GM23338 (cell line): ENCODE results near the gene MAGEA1.

Experiments used
- CREB1 ChIP-seq: fragments of 250-450 bp; sonication (Bioruptor Pico); IDR thresholded peaks from 2 replicates; pipeline ENCODE4 v1.5.0; 2020; ENCODE audit warnings: low read depth, mild to moderate bottlenecking, moderate library complexity
- EZH2 ChIP-seq: fragments of 200-600 bp; sonication (generic); IDR thresholded peaks from one replicate; pipeline ENCODE4 v1.8.0; 2017; ENCODE audit warnings: antibody characterized with exemption, mild to moderate bottlenecking, low read depth; ENCODE audit not compliant: unreplicated experiment
- EZH2phosphoT487 ChIP-seq: fragments of 200-600 bp; sonication (generic); IDR thresholded peaks from one replicate; pipeline ENCODE4 v1.8.1; 2018; ENCODE audit warnings: antibody characterized with exemption; ENCODE audit not compliant: unreplicated experiment
- JUNB ChIP-seq: IDR thresholded peaks from one replicate; pipeline ENCODE4 v1.6.1; 2016; ENCODE audit warnings: antibody characterized with exemption; ENCODE audit not compliant: unreplicated experiment
- NANOG ChIP-seq: IDR thresholded peaks from 2 replicates; pipeline ENCODE4 v1.6.1; 2016; ENCODE audit warnings: antibody characterized with exemption, borderline replicate concordance
- POLR2AphosphoS5 ChIP-seq: IDR thresholded peaks from 2 replicates; pipeline ENCODE4 v1.6.1; 2016; ENCODE audit warnings: antibody characterized with exemption, low read depth
- ZNF114 ChIP-seq: fragments of 250-450 bp; sonication (Bioruptor Pico); IDR thresholded peaks from 2 replicates; pipeline ENCODE4 v1.5.0; 2020; ENCODE audit warnings: mild to moderate bottlenecking, moderate library complexity
- ZNF331 ChIP-seq: fragments of 250-450 bp; sonication (Bioruptor Pico); IDR thresholded peaks from 2 replicates; pipeline ENCODE4 v1.5.0; 2020; ENCODE audit warnings: low read depth, mild to moderate bottlenecking, moderate library complexity
- TF ChIP-seq, protein P1 (sequence below), 2 experiments: fragments of 200-600 bp in 1 of 2; sonication (generic) in 1 of 2; conservative IDR thresholded peaks; 2 replicates each; pipeline versions ENCODE4 v1.5.1 to v1.6.1; 2016 to 2017; ENCODE audit warnings: antibody characterized with exemption in 2 of 2, low read depth in 2 of 2, mild to moderate bottlenecking in 2 of 2, moderate library complexity in 1 of 2
- TF ChIP-seq, protein P2 (sequence below): IDR thresholded peaks from one replicate; pipeline ENCODE4 v1.6.1; 2018; ENCODE audit warnings: antibody characterized with exemption; ENCODE audit not compliant: unreplicated experiment
- TF ChIP-seq, protein P3 (sequence below): fragments of 250-450 bp; sonication (Bioruptor Pico); IDR thresholded peaks from 2 replicates; pipeline ENCODE4 v1.5.0; 2020; ENCODE audit warnings: mild to moderate bottlenecking, moderate library complexity
- TF ChIP-seq, protein P4 (sequence below): IDR thresholded peaks from 2 replicates; pipeline ENCODE4 v1.6.1; 2016; ENCODE audit warnings: antibody characterized with exemption

DNA sequence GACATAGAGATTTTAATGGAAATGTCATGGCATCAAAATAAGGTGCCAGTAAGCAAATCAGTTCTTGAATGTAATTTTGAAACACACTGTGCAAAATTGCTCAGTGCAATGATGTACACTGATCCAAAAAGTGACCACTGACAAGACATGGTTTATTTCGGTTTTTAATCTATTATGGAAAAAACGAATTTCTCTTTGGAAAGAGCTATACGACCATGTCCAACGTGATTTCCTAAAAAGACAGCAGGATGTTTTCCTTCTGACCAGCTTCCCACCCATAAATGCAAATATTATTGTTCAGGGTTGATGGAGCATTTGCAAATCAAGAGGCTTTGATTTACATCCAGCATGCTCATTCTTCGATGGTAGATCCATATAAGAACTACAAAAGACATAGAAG, 17.1 kb upstream of the MAGEA1 start:
- TF ChIP-seq, protein P1, sequence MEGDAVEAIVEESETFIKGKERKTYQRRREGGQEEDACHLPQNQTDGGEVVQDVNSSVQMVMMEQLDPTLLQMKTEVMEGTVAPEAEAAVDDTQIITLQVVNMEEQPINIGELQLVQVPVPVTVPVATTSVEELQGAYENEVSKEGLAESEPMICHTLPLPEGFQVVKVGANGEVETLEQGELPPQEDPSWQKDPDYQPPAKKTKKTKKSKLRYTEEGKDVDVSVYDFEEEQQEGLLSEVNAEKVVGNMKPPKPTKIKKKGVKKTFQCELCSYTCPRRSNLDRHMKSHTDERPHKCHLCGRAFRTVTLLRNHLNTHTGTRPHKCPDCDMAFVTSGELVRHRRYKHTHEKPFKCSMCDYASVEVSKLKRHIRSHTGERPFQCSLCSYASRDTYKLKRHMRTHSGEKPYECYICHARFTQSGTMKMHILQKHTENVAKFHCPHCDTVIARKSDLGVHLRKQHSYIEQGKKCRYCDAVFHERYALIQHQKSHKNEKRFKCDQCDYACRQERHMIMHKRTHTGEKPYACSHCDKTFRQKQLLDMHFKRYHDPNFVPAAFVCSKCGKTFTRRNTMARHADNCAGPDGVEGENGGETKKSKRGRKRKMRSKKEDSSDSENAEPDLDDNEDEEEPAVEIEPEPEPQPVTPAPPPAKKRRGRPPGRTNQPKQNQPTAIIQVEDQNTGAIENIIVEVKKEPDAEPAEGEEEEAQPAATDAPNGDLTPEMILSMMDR (conservative IDR thresholded peaks at IDR 0.05; ENCODE audit: low read depth in 2 of 2) = no peak
- no peak for TF ChIP-seq POLR2AphosphoS5
- TF ChIP-seq EZH2 = no peak
- TF ChIP-seq CREB1 (CRISPR knock-in tag) = no peak
- TF ChIP-seq, protein P2, sequence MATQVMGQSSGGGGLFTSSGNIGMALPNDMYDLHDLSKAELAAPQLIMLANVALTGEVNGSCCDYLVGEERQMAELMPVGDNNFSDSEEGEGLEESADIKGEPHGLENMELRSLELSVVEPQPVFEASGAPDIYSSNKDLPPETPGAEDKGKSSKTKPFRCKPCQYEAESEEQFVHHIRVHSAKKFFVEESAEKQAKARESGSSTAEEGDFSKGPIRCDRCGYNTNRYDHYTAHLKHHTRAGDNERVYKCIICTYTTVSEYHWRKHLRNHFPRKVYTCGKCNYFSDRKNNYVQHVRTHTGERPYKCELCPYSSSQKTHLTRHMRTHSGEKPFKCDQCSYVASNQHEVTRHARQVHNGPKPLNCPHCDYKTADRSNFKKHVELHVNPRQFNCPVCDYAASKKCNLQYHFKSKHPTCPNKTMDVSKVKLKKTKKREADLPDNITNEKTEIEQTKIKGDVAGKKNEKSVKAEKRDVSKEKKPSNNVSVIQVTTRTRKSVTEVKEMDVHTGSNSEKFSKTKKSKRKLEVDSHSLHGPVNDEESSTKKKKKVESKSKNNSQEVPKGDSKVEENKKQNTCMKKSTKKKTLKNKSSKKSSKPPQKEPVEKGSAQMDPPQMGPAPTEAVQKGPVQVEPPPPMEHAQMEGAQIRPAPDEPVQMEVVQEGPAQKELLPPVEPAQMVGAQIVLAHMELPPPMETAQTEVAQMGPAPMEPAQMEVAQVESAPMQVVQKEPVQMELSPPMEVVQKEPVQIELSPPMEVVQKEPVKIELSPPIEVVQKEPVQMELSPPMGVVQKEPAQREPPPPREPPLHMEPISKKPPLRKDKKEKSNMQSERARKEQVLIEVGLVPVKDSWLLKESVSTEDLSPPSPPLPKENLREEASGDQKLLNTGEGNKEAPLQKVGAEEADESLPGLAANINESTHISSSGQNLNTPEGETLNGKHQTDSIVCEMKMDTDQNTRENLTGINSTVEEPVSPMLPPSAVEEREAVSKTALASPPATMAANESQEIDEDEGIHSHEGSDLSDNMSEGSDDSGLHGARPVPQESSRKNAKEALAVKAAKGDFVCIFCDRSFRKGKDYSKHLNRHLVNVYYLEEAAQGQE = no peak
- TF ChIP-seq, protein P3, sequence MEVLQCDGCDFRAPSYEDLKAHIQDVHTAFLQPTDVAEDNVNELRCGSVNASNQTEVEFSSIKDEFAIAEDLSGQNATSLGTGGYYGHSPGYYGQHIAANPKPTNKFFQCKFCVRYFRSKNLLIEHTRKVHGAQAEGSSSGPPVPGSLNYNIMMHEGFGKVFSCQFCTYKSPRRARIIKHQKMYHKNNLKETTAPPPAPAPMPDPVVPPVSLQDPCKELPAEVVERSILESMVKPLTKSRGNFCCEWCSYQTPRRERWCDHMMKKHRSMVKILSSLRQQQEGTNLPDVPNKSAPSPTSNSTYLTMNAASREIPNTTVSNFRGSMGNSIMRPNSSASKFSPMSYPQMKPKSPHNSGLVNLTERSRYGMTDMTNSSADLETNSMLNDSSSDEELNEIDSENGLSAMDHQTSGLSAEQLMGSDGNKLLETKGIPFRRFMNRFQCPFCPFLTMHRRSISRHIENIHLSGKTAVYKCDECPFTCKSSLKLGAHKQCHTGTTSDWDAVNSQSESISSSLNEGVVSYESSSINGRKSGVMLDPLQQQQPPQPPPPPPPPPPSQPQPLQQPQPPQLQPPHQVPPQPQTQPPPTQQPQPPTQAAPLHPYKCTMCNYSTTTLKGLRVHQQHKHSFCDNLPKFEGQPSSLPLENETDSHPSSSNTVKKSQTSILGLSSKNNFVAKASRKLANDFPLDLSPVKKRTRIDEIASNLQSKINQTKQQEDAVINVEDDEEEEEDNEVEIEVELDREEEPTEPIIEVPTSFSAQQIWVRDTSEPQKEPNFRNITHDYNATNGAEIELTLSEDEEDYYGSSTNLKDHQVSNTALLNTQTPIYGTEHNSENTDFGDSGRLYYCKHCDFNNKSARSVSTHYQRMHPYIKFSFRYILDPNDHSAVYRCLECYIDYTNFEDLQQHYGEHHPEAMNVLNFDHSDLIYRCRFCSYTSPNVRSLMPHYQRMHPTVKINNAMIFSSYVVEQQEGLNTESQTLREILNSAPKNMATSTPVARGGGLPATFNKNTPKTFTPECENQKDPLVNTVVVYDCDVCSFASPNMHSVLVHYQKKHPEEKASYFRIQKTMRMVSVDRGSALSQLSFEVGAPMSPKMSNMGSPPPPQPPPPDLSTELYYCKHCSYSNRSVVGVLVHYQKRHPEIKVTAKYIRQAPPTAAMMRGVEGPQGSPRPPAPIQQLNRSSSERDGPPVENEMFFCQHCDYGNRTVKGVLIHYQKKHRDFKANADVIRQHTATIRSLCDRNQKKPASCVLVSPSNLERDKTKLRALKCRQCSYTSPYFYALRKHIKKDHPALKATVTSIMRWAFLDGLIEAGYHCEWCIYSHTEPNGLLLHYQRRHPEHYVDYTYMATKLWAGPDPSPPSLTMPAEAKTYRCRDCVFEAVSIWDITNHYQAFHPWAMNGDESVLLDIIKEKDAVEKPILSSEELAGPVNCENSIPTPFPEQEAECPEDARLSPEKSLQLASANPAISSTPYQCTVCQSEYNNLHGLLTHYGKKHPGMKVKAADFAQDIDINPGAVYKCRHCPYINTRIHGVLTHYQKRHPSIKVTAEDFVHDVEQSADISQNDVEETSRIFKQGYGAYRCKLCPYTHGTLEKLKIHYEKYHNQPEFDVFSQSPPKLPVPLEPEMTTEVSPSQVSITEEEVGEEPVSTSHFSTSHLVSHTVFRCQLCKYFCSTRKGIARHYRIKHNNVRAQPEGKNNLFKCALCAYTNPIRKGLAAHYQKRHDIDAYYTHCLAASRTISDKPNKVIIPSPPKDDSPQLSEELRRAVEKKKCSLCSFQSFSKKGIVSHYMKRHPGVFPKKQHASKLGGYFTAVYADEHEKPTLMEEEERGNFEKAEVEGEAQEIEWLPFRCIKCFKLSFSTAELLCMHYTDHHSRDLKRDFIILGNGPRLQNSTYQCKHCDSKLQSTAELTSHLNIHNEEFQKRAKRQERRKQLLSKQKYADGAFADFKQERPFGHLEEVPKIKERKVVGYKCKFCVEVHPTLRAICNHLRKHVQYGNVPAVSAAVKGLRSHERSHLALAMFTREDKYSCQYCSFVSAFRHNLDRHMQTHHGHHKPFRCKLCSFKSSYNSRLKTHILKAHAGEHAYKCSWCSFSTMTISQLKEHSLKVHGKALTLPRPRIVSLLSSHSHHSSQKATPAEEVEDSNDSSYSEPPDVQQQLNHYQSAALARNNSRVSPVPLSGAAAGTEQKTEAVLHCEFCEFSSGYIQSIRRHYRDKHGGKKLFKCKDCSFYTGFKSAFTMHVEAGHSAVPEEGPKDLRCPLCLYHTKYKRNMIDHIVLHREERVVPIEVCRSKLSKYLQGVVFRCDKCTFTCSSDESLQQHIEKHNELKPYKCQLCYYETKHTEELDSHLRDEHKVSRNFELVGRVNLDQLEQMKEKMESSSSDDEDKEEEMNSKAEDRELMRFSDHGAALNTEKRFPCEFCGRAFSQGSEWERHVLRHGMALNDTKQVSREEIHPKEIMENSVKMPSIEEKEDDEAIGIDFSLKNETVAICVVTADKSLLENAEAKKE (CRISPR knock-in tag) = no peak
- TF ChIP-seq JUNB = no peak
- TF ChIP-seq, protein P4, sequence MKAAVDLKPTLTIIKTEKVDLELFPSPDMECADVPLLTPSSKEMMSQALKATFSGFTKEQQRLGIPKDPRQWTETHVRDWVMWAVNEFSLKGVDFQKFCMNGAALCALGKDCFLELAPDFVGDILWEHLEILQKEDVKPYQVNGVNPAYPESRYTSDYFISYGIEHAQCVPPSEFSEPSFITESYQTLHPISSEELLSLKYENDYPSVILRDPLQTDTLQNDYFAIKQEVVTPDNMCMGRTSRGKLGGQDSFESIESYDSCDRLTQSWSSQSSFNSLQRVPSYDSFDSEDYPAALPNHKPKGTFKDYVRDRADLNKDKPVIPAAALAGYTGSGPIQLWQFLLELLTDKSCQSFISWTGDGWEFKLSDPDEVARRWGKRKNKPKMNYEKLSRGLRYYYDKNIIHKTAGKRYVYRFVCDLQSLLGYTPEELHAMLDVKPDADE = no peak
- TF ChIP-seq EZH2phosphoT487 = no peak
- TF ChIP-seq NANOG = no peak
- TF ChIP-seq ZNF331 (CRISPR knock-in tag) = no peak
- TF ChIP-seq ZNF114 (CRISPR knock-in tag) = no peak
